ENCODE data around the gene SMURF1.
"Not testable (repeated sequence)": the region's sequence is repeated elsewhere in the genome, so short reads cannot be mapped to it uniquely, and the experiment has no call there.

The SMURF1 gene

DNA sequence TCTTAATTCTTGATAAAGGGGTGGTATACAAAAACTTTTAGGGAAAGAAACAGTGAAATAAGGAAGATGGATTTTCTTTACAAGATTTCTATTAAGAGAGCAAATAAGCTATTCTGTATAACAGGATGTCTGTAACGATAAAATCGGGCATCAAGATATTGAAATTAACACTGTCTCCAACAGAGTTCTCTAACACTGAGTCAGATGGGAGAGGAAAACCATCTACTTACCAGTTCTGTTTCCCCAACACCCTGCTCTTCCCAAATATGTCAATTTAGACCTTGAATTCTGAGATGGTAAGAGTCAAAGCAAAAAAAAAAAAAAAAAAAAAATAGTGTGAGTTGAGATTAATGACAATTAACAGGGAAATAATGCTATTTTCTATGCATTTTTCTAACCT lies 23.0 kb downstream of the SMURF1 start:
- DNase-seq = no peak

DNA sequence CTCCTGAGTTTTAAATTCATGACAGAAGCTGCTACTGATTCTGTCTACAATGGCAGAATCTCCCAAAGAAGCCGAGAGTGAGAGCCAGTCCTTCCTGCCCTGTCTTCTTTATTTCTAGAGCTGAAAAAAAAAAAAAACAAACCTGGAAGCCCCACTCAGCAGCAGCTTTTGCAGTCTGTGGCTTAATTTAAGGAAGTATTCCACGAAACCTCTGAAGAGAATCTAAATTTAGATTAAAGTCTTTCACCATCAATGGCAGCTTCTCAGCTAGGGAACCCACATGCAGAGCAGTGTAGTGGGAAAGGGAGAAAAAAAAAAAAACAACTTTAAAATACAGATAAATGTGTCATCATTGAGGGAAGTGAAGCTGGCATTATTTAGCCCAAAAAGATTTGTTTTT lies 23.4 kb downstream of the SMURF1 start:
- DNase-seq = no peak

DNA sequence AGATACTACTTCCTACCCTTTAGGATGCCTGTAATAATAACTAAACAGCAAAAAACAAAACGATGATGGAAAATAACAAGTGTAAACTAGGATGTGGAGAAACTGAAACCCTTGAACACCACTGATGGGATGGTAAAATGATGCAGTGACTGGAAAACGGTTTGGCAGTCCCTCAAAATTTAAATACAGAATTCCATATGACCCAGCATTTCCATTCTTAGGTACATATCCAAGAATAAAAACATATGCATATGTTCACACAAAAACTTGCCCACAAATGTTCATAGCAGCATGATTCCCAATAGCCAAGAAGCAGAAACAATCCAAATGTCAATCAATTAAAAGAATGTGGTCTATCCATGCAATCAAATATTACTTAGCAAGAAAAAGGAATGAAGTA lies 25.8 kb downstream of the SMURF1 start:
- no peak for DNase-seq

GRCh38 chr7:99116144-99116543 lies 27.8 kb downstream of the SMURF1 start:
- DNase-seq = no peak

- no peak for DNase-seq
These were observed 28.5 kb downstream of the SMURF1 start for GRCh38 chr7:99115379-99115778.

DNA sequence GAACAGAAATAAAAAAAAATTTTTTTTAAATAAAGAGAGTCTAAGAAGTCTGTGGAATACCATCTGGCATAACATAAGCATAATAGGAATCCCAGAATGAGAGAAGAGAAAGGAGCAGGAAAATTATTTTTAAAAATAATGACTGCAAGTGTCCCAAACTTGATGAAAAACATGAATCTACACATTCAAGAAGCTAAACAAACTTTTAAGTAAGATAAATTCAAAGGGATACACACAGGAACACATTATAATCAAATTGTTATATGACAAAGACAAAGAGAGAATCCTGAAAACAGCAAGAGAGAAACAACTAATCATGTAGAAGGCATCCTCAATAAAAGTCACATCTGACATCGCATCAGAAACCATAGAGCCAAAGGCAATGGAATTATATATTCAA lies 30.9 kb downstream of the SMURF1 start:
- no peak for DNase-seq

DNA sequence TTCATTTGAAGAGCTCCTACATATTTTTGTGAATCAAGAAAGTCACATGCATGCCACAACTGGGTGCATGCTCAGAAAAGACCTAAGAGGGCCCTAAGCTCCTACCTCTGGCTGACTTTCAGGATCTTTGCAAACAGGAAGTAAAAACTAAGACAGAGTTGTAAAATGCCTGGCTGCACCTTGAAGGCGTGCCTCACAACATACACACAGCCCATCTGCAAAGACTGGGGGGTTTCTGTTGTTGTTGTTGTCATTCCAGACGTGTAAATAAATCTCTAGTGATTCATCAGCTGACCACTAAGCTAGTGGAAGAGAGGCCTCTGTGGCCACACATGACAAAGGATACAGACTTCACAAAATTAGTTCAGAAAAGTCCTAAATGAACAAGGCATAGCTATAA lies 31.8 kb downstream of the SMURF1 start:
- DNase-seq = peak in 2 of 6 experiments; percentile 19 to 20

DNA sequence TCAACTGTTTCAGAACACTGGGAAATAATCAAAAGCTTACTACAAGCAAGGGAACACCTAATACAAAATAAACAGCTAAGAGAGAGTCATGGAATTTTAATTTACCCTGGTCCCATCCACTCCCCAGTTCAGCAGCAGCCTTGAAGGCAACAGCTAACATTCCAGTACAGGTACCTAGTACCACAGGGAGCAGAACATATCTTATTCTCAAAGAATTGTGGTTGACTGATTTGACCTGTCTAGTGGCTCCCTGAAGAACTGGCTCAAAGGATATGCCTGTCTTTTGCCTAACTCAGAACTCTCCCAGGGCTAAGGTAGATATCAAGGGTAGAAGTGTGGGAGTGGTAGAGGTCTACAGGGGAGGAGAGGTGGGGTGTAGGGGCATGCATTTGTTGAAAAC lies 32.3 kb downstream of the SMURF1 start:
- DNase-seq = no peak

GRCh38 chr7:99109108-99110051 lies 34.5 kb downstream of the SMURF1 start:
- peak in 3 of 6 experiments; percentile 5 to 12 (median 10) for DNase-seq

GRCh38 chr7:99108613-99109012 lies 35.3 kb downstream of the SMURF1 start:
- DNase-seq = no peak

- DNase-seq = no peak
These were observed 37.1 kb downstream of the SMURF1 start for GRCh38 chr7:99106821-99107241.

DNA sequence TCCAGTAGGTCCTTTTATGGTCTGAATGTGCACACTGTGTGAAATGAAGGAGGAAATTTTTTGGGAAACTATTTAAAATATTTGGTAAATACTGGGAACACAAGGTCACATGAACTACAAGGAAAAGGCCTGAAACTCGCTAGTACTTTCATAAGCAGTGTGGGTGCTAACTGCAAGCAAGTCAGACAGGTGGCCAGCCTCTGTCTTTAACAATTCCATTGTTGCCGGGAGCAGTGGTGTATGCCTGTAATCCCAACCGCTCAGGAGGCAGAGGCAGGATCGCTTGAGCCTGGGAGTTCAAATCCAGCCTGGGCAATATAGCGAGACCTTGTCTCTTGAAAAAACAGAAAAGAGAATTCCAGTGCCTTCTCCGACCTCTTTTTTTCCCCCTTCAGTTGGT lies 37.5 kb downstream of the SMURF1 start:
- DNase-seq = no peak

GRCh38 chr7:99105756-99106155 lies 38.2 kb downstream of the SMURF1 start:
- DNase-seq = no peak

DNA sequence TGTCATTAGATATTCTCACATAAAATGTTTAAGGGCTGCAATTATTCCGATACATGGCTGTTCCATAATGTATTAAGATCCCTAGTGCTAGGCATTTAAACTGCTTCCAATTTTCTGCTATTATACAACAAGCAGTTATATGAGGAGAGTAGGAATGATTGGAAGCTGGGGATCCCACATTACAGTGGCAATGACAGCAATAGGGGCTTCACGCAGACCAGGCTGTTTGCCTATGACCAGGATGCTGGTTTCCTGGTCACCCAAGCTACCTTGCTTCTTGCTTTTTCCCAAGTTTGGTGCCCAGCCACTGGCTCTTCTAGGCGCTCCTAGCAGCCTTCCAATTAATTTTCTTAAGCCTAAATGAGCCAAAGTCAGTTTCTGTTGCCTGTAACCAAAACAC lies 39.3 kb downstream of the SMURF1 start:
- no peak for DNase-seq

GRCh38 chr7:99103836-99104235 lies 40.1 kb downstream of the SMURF1 start:
- DNase-seq = not testable (repeated sequence)

DNA sequence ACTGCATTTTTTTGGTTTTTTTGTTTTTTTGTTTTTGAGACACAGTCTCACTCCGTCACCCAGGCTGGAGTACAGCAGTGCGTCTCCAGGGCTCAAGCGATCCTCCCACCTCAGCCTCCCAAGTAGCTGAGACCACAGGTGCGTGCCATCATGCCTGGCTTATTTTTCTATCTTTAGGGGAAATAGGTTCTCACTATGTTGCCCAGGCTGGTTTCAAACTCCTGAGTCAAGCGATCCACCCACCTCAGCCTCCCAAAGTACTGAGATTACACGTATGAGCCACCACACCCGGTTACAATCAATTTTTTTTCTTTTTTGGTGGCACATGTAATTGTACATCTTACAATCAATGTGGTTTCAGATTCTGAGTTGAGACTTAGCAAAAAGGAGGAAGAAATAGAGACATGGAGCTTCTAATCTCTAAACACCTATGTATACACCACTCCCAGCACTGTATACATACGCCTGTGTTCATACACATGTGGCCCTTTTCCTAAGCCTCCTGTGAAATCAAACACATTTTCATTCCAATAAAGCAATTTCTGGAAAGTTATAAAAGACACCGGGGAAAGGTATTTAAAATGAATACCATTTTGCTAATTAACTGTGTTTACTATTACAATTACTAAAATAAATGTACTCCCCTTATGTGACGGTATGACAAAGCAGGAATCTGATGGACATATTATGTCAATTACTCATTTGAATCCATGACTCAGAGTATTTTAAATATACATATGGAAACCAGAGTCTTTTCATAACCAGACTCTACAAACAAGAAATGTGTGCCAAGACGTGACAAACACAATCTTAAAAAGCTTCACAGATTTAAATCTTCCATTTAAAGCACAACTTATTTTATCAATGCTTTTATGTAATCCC lies 40.9 kb downstream of the SMURF1 start:
- no peak for DNase-seq

GRCh38 chr7:99102361-99102760 lies 41.5 kb downstream of the SMURF1 start:
- no peak for DNase-seq

- not testable (repeated sequence) for DNase-seq
These were observed 42.4 kb downstream of the SMURF1 start for GRCh38 chr7:99101516-99101915.

DNA sequence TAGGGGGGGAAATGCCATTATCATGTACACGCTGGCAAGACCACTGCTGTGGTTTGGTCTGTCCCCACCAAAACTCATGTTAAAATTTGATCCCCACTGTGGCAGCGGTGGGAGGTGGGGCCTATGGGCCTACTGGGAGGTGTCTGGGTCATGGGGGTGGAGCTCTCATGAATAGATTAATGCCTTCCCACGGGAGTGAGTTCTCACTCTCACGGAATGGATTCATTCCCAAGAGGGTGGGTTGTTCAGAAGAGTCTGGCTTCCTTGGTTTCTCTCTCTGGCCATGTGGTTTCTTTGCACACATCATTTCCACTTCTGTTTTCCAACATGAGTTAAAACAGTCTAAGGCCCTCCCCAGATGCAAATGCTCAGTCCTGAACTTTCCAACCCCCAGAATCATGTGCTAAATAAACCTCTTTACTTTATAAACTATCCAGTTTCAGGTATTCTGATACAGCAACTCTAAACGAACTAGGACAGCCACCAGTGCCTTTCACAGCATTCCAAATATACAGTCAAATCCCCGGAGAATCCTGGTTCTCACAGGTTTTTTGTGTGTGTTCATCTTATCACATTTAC lies 44.3 kb downstream of the SMURF1 start:
- no peak for DNase-seq

GRCh38 chr7:99098824-99099498 lies 44.9 kb downstream of the SMURF1 start:
- DNase-seq = no peak

DNA sequence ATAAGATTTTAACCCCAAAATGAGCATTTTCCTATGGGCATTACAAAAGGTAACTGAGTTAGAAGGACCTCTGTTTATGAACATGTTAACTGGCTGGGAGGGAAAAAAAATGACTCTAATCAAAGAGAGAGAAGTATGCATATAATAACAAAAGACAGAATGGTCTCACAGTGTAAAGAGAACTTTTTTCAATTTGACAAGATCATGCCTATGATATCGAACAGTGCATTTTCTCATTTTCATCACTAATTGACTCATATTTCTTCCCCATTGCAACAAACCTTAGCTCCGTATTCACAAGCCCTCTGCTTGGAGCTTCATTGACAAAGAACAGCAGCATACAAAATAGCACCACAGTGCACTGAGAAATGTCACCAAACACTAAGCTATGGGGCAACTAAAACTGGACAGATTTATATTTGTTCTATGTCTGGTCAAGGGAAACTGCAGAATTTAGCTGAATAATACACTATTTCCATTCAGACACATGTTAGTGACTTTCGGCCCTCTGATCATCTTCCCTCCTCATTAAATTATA lies 45.6 kb downstream of the SMURF1 start:
- DNase-seq = no peak

DNA sequence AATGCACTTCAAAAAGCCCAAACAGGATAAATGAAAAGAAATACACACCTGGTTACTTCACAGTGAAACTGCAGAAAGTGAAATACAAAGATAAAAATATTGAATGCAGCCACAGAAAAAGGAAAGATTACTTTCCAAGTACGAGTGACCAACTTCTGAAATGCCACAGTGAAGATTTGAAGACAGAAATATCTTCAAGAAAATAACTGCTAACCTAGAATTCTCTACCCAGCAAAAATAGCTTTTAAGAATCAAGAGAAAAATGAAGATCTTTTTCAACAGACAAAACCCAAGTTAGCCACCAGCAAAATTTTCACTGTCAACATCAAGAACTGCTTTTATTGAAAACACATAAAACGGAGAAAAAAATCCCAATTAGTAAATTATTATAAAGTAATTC lies 46.2 kb downstream of the SMURF1 start:
- DNase-seq = no peak

All from stimulated activated naive CD4-positive, alpha-beta T cell (primary cell).